ENCODE results near the gene AFAP1L1. TPM values are rescaled to one million over a fixed set of nuclear protein-coding genes. Genes with fewer than 3 reads are reported as not detected.

The AFAP1L1 gene
- total and polyA plus RNA-seq, 9 of the 15 experiments (the other 6 are each of a cell fraction or from before 2014, with no cell fraction given), result 0.01 to 0.12 (median 0.03) TPM; not detected in 4

GRCh38 chr5:149242339-149242738 lies 29.3 kb upstream of the AFAP1L1 start (continued):
- TF ChIP-seq ZNF263 (CRISPR knock-in tag; IDR thresholded peaks at IDR 0.05; ENCODE audit: borderline replicate concordance) (no peak), NR3C1 (CRISPR knock-in tag; IDR thresholded peaks at IDR 0.05) (no peak), NR2C2 (CRISPR knock-in tag; IDR thresholded peaks at IDR 0.05) (no peak), NR2C2 (tag; IDR thresholded peaks at IDR 0.05) (peak; percentile 25; the same call in 1 of the 2 replicates), COPS2 (conservative IDR thresholded peaks at IDR 0.05) (no peak), HOMEZ (CRISPR knock-in tag; IDR thresholded peaks at IDR 0.05) (no peak), XRCC5 (IDR thresholded peaks at IDR 0.05; ENCODE audit: low read depth, low read length) (no peak), SAP30 (IDR thresholded peaks at IDR 0.05; ENCODE audit: borderline replicate concordance, insufficient read depth, low read depth, low read length, poor library complexity, severe bottlenecking) (no peak), SIN3A (IDR thresholded peaks at IDR 0.05; ENCODE audit: borderline replicate concordance in 2 of 2, control insufficient read depth in 1 of 2, low read depth in 2 of 2, low read length in 2 of 2) (no peak), CSDE1 (IDR thresholded peaks at IDR 0.05) (no peak)
- TF ChIP-seq, protein P1, sequence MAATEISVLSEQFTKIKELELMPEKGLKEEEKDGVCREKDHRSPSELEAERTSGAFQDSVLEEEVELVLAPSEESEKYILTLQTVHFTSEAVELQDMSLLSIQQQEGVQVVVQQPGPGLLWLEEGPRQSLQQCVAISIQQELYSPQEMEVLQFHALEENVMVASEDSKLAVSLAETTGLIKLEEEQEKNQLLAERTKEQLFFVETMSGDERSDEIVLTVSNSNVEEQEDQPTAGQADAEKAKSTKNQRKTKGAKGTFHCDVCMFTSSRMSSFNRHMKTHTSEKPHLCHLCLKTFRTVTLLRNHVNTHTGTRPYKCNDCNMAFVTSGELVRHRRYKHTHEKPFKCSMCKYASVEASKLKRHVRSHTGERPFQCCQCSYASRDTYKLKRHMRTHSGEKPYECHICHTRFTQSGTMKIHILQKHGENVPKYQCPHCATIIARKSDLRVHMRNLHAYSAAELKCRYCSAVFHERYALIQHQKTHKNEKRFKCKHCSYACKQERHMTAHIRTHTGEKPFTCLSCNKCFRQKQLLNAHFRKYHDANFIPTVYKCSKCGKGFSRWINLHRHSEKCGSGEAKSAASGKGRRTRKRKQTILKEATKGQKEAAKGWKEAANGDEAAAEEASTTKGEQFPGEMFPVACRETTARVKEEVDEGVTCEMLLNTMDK (IDR thresholded peaks at IDR 0.05; ENCODE audit: borderline replicate concordance, insufficient read depth, low read depth, low read length, poor library complexity, severe bottlenecking), result no peak
- TF ChIP-seq, protein P2, sequence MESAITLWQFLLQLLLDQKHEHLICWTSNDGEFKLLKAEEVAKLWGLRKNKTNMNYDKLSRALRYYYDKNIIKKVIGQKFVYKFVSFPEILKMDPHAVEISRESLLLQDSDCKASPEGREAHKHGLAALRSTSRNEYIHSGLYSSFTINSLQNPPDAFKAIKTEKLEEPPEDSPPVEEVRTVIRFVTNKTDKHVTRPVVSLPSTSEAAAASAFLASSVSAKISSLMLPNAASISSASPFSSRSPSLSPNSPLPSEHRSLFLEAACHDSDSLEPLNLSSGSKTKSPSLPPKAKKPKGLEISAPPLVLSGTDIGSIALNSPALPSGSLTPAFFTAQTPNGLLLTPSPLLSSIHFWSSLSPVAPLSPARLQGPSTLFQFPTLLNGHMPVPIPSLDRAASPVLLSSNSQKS (CRISPR knock-in tag; IDR thresholded peaks at IDR 0.05), result no peak
- TF ChIP-seq, protein P3, sequence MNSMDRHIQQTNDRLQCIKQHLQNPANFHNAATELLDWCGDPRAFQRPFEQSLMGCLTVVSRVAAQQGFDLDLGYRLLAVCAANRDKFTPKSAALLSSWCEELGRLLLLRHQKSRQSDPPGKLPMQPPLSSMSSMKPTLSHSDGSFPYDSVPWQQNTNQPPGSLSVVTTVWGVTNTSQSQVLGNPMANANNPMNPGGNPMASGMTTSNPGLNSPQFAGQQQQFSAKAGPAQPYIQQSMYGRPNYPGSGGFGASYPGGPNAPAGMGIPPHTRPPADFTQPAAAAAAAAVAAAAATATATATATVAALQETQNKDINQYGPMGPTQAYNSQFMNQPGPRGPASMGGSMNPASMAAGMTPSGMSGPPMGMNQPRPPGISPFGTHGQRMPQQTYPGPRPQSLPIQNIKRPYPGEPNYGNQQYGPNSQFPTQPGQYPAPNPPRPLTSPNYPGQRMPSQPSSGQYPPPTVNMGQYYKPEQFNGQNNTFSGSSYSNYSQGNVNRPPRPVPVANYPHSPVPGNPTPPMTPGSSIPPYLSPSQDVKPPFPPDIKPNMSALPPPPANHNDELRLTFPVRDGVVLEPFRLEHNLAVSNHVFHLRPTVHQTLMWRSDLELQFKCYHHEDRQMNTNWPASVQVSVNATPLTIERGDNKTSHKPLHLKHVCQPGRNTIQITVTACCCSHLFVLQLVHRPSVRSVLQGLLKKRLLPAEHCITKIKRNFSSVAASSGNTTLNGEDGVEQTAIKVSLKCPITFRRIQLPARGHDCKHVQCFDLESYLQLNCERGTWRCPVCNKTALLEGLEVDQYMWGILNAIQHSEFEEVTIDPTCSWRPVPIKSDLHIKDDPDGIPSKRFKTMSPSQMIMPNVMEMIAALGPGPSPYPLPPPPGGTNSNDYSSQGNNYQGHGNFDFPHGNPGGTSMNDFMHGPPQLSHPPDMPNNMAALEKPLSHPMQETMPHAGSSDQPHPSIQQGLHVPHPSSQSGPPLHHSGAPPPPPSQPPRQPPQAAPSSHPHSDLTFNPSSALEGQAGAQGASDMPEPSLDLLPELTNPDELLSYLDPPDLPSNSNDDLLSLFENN (IDR thresholded peaks at IDR 0.05; ENCODE audit: low read depth in 2 of 2, low read length in 2 of 2), result no peak

All from K562 (cell line).